Kidney epithelial cell (primary cell): ENCODE data around the gene SLC9A3. TPM values are rescaled to one million over a fixed set of nuclear protein-coding genes. Genes with fewer than 3 reads are reported as not detected.

Experiments
- DNase-seq: peaks from one replicate; pipeline ENCODE4 v3.0.0-alpha.2; 2010; ENCODE audit warnings: low read depth
- H3K27me3 ChIP-seq: 2 replicates; pipeline ENCODE4 v1.6.0; 2011; ENCODE audit warnings: low read length; ENCODE audit not compliant: control insufficient read depth, insufficient read depth
- H3K36me3 ChIP-seq: 2 replicates; pipeline ENCODE4 v1.5.1; 2011; ENCODE audit warnings: low read length; ENCODE audit not compliant: control insufficient read depth, insufficient read depth
- H3K4me3 ChIP-seq: 2 replicates; pipeline ENCODE4 v1.5.1; 2011; ENCODE audit warnings: low read depth, mild to moderate bottlenecking, control low read depth, low read length
- total RNA-seq: library from RNA; depleted of rRNA; stranded (reverse); fragments of >200 nt; gene quantifications from 2 replicates; pipeline ENCODE4 v1.2.3, GENCODE V29; 2015
- TF ChIP-seq, protein P1 (sequence below): IDR thresholded peaks from 2 replicates; pipeline ENCODE4 v1.5.1; 2011; ENCODE audit warnings: mild to moderate bottlenecking, moderate library complexity, low read length, control low read depth, inconsistent platforms; ENCODE audit not compliant: insufficient read depth, poor library complexity, severe bottlenecking

The SLC9A3 gene
- total RNA-seq, 1 donor from 2014 or later, result 3.6 TPM

DNA sequence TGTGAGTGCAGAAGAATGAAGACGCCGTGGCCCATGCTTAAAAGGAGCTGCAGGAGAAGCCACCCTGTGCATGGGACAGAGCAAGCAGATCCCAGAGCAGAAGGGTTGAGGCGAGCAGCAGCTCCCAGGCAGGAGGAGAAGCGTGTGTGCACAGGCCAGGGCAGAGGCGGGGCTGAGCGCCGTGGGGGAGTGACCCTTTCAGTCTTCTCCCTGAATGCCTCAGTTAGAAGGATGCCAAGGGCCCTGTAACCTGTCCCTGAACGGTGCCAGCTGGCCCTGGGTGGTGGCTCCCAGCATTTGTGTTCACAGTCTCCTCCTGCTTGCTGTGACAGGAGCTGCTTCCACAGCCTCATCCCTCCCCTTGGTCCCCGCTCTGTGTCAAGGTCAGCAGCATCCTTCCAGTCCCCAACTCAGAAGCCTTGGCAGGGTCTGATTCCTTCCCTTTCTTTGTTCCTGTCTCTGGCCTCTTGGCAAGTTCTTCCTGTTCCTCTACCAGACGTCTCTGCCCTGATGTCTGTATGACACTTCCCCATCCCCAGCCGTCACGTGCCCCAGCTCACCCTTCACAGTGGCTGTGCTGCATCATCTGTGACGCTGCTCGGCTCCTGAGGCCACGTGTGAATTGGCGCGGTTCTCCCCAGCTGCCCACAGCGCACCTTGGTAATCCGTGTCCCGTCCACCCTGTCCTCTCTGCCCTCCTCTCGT lies 76.0 kb downstream of the SLC9A3 start:
- DNase-seq, result no peak
- H3K4me3 ChIP-seq, result no peak overlapping the region
- TF ChIP-seq, protein P1, sequence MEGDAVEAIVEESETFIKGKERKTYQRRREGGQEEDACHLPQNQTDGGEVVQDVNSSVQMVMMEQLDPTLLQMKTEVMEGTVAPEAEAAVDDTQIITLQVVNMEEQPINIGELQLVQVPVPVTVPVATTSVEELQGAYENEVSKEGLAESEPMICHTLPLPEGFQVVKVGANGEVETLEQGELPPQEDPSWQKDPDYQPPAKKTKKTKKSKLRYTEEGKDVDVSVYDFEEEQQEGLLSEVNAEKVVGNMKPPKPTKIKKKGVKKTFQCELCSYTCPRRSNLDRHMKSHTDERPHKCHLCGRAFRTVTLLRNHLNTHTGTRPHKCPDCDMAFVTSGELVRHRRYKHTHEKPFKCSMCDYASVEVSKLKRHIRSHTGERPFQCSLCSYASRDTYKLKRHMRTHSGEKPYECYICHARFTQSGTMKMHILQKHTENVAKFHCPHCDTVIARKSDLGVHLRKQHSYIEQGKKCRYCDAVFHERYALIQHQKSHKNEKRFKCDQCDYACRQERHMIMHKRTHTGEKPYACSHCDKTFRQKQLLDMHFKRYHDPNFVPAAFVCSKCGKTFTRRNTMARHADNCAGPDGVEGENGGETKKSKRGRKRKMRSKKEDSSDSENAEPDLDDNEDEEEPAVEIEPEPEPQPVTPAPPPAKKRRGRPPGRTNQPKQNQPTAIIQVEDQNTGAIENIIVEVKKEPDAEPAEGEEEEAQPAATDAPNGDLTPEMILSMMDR, result no peak
- H3K36me3 ChIP-seq, result peaks cover 5% of the 10 kb centered on the region
- no peaks in the 10 kb centered on the region for H3K27me3 ChIP-seq

DNA sequence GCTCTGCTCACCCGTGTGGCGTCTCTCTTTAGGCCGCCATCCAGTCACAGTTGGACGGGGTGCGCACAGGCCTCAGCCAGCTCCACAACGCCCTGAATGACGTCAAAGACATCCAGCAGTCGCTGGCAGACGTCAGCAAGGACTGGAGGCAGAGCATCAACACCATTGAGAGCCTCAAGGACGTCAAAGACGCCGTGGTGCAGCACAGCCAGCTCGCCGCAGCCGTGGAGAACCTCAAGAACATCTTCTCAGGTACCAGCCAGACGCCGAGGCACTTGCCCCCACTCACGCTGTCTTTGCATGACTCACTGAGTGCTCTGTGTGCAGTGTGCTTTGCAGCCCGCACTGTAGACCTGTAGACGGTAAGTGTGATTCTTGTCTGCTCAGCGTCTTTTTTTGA lies 76.7 kb downstream of the SLC9A3 start:
- TF ChIP-seq, protein P1, result no peak
- Histone ChIP-seq H3K27me3 (no peaks in the 10 kb centered on the region), H3K36me3 (peaks cover 5% of the 10 kb centered on the region), H3K4me3 (no peak overlapping the region)
- DNase-seq, result no peak

DNA sequence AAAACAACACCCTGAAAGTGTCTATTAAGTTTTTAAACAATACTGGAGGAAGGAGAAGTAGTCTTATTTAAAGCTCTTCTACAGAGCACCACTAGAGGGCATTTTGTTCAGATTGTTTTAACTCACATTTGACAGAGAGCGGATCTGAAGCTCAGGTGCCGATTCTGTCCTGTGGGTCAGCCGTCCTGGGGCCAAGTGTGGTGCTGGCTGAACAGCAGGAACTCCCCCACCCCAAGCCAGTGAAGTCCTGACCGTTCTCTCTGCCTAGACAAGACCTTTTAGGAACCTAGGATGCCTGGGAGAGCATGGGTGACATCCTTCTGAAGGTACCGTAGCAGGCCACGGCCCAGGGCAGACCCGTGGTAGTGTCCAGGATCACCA lies 77.4 kb downstream of the SLC9A3 start:
- no peak for DNase-seq
- H3K27me3 ChIP-seq, result no peaks in the 10 kb centered on the region
- TF ChIP-seq, protein P1, result peak; percentile 59
- no peak overlapping the region for H3K4me3 ChIP-seq
- peaks cover 5% of the 10 kb centered on the region for H3K36me3 ChIP-seq

DNA sequence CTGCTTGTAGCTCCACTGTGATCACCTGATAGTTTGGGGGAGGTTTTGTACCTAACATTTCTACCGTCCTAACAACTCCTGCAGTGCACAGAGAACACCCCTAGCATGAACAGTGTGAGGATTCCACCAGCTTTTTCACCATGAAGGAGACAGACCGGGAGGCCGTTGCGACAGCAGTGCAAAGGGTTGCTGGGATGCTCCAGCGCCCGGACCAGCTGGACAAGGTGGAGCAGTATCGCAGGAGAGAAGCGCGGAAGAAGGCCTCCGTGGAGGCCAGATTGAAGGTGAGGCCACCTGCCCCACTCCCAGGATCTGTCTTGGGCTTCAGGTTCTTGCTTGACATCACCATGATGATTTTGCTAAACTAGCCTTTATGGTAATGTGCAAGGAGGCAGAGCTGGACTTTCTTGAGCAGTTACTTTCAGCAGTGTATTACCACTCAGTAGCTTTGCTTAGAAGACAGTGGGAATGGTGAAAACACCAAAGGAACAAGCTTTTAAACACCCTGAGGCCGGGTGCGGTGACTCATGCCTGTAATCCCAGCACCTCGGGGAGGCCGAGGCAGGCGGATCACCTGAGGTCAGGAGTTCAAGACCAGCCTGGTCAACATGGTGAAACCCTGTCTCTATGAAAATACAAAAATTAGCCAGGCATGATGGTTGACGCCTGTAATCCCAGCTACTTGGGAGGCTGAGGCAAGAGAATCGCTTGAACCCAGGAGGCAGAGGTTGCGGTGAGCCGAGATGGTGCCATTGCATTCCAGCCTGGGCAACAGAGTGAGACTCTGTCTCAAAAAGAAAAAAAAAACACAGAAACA lies 78.0 kb downstream of the SLC9A3 start:
- Histone ChIP-seq H3K27me3 (no peaks in the 10 kb centered on the region), H3K36me3 (peaks cover 3% of the 10 kb centered on the region), H3K4me3 (no peak overlapping the region)
- TF ChIP-seq, protein P1, result no peak
- DNase-seq, result no peak

DNA sequence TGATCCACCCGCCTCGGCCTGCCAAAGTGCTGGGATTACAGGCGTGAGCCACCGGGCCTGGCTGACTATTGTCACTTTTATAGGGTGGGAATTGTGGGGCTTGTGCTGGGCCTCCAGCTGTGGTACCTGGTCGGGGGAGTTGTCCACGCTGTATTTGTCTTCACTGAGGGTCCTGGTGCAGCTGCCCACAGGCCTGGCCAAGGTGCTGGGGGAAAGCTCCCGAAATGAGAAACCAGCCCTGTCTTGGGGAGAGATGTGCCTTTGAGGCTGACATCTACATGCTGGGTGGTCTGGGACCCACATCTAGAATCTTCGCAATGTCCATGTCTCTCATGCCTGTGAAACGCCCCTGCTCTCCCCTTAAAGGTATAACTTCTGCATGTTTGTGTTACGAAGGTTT lies 78.7 kb downstream of the SLC9A3 start:
- no peak for DNase-seq
- no peaks in the 10 kb centered on the region for H3K27me3 ChIP-seq
- no peak overlapping the region for H3K4me3 ChIP-seq
- TF ChIP-seq, protein P1, result no peak
- H3K36me3 ChIP-seq, result peaks cover 3% of the 10 kb centered on the region
